GM19193 (cell line): ENCODE data around the gene CCDC175.

Experiments used
- POLR2A ChIP-seq: IDR thresholded peaks from 4 replicates; pipeline ENCODE4 v1.6.1; 2011; ENCODE audit not compliant: insufficient read depth, insufficient read length; ENCODE audit errors: extremely low read depth

CCDC175 gene

DNA sequence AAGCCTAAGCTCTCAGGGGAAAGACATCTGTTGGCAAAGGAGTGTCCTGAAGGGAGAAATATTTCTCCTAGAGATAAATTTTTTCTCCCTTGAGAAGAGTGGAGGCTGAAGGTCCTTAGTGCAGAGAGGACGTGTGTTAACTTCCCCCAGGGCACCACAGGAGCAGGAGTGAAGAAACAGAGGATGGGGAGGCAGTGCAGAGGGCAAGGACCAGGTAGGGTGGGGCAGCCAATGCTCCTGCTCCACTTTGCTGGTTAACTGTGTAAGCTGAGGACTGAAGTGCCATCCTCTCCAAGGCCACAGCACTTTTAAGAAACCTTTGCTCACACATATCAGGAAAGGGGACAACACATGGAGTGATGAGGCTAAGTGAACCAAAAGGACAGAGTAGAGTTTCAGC lies 96.4 kb downstream of the CCDC175 start:
- TF ChIP-seq POLR2A, result no peak

DNA sequence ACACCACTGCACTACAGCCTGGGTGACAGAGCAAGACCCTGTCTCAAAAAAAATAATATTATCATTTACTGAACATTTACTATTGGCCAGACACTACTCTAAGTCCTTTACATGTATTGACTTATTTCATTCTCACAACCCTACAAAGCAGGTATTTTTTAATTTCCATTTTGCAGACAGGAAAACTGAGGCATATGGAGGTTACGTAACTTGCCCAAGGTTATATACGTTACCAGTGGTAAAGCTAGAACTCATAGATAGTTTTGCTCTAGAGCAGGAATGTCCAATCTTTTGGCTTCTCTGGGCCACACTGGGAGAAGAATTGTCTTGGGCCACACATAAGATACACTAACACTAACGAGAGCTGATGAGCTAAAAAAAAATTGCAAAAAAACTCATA lies 98.1 kb downstream of the CCDC175 start:
- no peak for TF ChIP-seq POLR2A

DNA sequence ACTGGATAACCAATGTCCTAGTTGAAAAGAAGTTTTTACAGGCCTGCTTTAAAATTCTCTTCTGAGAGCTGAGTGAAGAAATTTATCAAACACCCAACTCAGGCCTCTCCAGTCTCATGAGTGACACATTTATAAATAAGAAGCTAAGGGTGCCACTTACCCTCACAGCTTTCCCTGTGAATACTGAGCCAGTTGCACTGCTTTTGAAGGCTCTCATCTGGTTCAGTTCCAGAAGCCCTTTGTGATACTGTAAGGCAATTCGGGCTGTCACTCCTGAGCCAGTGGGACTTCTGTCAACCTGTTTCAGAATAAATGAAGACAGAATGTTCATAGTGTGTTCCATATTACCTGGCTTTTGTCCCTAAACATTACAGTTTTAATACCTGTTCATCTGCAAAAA lies 100.9 kb downstream of the CCDC175 start:
- no peak for TF ChIP-seq POLR2A

DNA sequence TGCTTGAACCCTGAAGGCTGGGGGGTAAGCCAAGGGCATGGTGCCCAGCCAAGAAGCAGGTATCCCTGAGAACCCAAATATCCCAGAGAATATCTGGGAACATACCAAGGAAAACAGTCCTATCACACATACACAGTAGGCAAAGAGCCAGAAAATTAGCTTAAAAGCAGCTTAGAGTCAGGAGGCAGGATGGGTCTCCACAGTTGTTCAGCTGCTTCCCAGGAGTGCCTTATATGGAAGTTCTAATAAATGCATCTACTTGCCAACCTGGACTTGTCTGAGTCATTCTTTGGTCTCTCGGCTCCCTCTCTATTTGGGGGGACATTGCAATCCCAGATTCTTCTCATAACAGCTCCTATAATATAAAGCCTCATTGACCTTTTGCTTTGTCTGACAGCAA lies 102.4 kb downstream of the CCDC175 start:
- no peak for TF ChIP-seq POLR2A

DNA sequence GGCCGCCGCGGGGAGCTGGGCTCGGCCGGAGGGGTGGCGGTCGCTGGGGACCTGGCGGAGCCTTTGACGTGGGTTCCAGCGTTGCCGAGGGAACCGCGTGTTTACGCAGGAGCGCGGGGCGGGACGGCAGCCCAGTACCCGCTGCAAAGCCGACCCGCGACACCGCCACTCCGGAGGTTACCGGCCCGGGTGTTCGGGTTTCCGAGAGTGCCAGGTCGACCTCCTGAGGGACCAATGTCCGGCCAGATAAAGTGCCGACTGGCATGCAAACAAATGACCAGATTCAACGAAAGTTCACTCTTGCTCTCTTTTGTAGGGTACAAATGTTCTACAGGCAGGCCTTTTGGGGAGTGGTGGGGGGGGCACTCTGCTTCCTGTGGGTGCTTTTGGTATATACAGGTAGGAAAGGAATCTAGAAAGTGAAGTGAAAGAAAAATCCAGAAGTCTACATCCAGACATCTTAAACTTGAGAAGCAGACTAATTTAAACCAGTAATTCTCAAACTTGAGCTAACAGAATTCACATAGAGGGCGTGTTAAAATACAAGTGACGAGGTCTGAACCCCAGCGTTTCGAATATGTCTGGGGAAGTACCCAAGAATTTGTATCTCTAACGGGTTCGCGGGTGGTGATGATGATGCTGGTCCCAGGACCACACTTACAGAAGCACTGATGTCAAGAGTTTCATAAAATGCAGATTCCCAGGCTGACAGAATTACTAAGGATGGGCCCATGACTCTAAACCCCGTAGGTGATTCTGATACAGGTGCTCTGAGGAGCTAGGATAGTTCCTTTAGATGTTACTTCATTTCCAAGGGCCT lies 111.1 kb downstream of the CCDC175 start, which contains the start of gene GPR135:
Gene GPR135 (minus strand): TSS at position 65 of the 820 bp plus-strand sequence. CDS start 154 bp downstream, outside the sequence.
- no peak for TF ChIP-seq POLR2A

DNA sequence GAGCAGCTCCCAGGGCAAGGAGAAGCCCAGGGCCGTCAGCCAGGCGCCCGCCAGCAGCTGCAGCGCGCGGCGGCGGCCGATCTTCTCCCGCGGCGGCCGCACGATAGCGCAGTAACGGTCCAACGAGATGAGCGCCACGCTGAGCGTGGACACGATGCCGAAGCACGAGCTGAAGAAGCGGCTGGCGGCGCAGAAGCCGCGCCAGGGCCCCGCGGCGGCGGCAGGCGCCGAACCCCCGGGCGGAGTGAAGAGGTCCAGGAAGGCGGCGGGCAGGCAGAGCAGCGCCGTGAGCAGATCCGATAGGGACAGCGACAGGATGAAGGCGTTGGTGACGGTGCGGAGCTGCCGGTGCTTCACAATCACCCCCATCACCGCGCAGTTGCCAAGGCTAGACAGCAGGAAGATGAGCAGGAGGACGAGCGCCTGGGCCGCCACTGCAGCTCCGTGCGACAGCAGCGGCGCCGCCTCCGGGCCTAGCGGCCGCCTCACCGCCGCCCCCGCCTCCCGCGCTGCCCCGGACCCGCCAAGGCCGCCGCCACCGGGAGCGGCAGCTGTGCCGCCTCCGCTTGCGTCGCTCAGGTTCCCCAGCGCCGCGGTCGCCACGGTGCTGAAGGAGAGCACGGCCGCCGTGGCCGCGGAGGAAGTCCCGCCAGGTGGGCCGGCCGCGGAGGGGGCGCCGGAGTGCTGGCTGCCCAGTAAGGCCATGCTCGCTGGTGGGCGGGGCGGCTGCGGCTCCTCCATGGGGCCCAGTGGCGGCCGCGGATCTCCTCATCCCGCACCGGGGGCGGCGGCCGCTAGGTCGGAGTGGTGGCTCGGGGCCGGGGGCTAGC lies 111.9 kb downstream of the CCDC175 start:
- TF ChIP-seq POLR2A, result no peak

DNA sequence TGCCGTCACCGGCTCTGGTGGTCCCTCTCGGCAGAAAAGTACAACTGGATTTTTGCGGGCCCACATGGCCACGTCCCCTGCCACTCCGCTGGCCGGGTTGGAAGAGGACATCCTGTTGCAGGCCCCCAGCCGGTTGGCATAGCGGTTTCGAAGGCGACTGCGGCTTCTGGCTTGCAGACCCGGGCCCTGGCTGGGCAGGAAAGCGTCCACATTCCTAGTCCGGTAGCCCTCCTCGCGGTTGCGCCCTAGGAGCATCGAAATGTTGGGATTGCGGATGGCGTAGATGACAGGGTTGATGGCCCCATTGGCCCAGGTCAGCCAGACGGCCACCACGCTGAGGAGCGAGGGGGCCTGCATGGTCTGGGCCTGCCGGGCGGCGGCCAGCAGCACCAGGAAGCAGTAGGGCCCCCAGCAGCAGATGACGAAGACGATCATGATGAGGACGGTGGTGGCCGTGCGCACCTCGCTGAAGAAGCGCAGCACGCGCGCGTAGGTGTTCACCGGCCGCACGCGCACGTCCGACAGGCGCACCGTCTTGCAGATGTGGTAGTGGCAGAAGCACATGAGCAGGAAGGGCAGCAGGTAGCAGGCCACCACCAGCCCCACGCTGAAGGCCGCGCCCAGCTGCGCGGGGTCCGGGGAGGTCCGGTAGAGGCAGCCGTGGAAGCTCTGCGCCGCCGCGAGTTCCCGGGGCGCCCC lies 112.7 kb downstream of the CCDC175 start:
- TF ChIP-seq POLR2A, result no peak

DNA sequence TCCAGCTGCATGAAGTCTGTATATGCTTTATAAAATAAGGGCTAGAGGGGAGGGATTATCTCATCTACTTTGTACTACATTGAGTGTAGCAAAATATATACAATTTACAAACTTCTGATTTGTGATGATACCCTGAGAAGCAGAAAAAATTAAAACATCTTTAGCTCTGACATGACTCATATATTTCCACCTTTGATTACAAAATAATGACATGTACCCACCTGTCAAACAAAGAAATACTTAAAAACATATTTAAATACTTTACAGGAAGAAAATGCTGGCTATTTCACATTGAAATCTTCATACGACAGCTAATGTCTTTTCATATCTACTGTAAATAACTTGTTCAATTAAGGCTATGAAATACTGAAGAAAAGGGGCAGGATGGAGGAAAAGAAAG lies 114.7 kb downstream of the CCDC175 start:
- TF ChIP-seq POLR2A, result no peak

DNA sequence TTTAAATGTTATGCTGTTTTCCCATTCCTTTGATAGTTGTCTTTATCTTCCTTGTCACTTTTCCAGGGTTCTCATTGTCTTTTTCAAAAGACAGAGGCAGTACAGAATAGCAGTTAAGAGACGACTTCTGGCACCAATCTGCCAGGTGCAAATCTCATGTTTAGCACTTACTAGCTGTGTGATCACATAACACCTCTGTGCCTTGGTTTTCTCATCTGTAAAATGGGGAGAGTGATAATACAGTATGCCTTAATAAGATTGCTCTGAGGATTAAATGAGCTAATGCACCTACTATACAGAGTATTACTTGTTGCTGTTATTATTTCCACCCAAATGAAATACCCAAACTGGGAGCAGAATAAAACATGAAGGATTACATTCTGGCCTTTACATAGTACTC lies 116.2 kb downstream of the CCDC175 start:
- no peak for TF ChIP-seq POLR2A

DNA sequence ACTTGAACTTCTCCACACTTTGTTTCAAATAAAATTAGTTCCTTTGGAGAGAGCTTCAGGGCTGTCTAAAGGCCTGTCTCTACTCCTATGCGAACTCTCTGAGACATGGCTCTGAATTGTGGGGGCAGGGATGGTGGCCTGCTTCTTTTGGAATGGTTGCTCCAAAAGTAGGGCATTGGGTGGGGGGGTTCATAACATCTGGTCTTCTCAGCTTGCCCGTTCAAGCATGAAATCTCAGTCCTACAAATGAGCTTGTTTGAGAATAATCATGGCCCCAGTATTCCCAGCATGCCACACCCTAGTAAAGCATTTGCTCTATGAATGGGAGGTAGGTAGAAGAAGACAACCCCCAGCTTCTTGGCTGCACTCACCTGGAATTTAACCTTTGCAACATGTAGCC lies 118.1 kb downstream of the CCDC175 start:
- no peak for TF ChIP-seq POLR2A

DNA sequence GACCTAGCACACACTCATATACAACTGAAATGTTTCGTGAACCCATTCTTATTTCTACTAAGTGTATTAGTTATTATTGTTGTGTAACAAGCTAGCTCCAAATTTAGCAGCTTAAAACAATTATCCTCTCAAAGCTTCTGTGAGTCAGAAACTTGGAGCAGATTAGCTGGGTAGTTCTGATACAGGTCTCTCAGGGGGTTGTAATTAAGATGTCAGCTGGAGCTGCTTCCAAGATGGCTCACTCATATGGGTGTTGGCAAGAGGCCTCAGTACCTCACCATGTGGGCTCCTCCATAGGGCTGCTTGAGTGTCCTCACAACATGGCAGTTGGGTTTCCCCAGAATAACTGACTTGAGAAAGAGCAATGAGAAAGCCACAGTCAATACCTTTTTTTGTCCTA lies 121.2 kb downstream of the CCDC175 start:
- TF ChIP-seq POLR2A, result no peak
